PC-3 (cell line): Measurements from ENCODE around the gene IZUMO2. TPM values are rescaled to one million over a fixed set of nuclear protein-coding genes. Genes with fewer than 3 reads are reported as not detected.

Source experiments
- ATAC-seq: fragments of 200-7000 bp; cut with Tn5 transposase; 2 replicates; pipeline ENCODE4 v1.9.1; 2020; ENCODE audit warnings: mild to moderate bottlenecking, moderate library complexity
- BruUV-seq: library from RNA; stranded (reverse); fragments of 400-500 nt; replicated peaks from 2 replicates; lab custom pipeline; 2021; lab: Mats Ljungman, UMichigan
- CTCF ChIA-PET: fragments of 300-600 bp; sonication (Branson Sonifier 250); formaldehyde crosslinking; loops from one replicate; lab custom pipeline; 2022; ENCODE audit warnings: antibody characterized with exemption; lab: Charles Lee
- POLR2A ChIA-PET: fragments of 300-600 bp; sonication (Branson Sonifier 250); formaldehyde crosslinking; loops from one replicate; lab custom pipeline; 2022; ENCODE audit warnings: antibody characterized with exemption; ENCODE audit not compliant: unreplicated experiment; lab: Charles Lee
- DNase-seq: peaks from one replicate; pipeline ENCODE4 v3.0.0-alpha.2; 2015
- H2AFZ ChIP-seq: fragments of 300-600 bp; sonication (generic); 2 replicates; pipeline ENCODE4 v1.6.0; 2016; ENCODE audit warnings: antibody characterized with exemption, low read length
- H3F3A ChIP-seq: fragments of 300-600 bp; sonication (generic); one replicate; pipeline ENCODE4 v1.6.0; 2017; ENCODE audit warnings: antibody characterized with exemption, low read length, control low read depth, mild to moderate bottlenecking; ENCODE audit not compliant: unreplicated experiment
- H3K27ac ChIP-seq: fragments of 300-600 bp; sonication (generic); 2 replicates; pipeline ENCODE4 v1.5.1; 2016; ENCODE audit warnings: mild to moderate bottlenecking, low read length
- H3K27me3 ChIP-seq: fragments of 300-600 bp; sonication (generic); 2 replicates; pipeline ENCODE4 v1.6.1; 2016; ENCODE audit warnings: low read length, mixed read lengths
- H3K36me3 ChIP-seq: fragments of 300-600 bp; sonication (generic); 2 replicates; pipeline ENCODE4 v1.6.1; 2016; ENCODE audit warnings: low read depth, mixed run types, low read length, mixed read lengths
- H3K4me1 ChIP-seq: fragments of 300-600 bp; sonication (generic); 2 replicates; pipeline ENCODE4 v1.5.1; 2016; ENCODE audit warnings: low read length; ENCODE audit not compliant: insufficient read depth
- H3K4me2 ChIP-seq: fragments of 300-600 bp; sonication (generic); 2 replicates; pipeline ENCODE4 v1.6.0; 2016; ENCODE audit warnings: low read length
- H3K4me3 ChIP-seq: fragments of 300-600 bp; sonication (generic); 2 replicates; pipeline ENCODE4 v1.5.1; 2016; ENCODE audit warnings: mild to moderate bottlenecking, low read length, mixed read lengths
- H3K79me2 ChIP-seq: fragments of 300-600 bp; sonication (generic); 2 replicates; pipeline ENCODE4 v1.6.1; 2017; ENCODE audit warnings: low read length, mixed read lengths
- H3K9ac ChIP-seq: fragments of 300-600 bp; sonication (generic); 2 replicates; pipeline ENCODE4 v1.6.0; 2016; ENCODE audit warnings: mild to moderate bottlenecking, low read length
- H3K9me2 ChIP-seq: fragments of 300-600 bp; sonication (generic); replicated peaks from 2 replicates; pipeline ENCODE4 v1.6.1; 2016; ENCODE audit warnings: mixed run types, low read length, mixed read lengths
- H3K9me3 ChIP-seq: fragments of 300-600 bp; sonication (generic); 2 replicates; pipeline ENCODE4 v1.6.1; 2016; ENCODE audit warnings: low read length, mixed read lengths
- H4K20me1 ChIP-seq: fragments of 300-600 bp; sonication (generic); 2 replicates; pipeline ENCODE4 v1.6.1; 2016; ENCODE audit warnings: low read length, mixed read lengths
- EZH2 ChIP-seq: fragments of 300-600 bp; sonication (generic); IDR thresholded peaks from one replicate; pipeline ENCODE4 v1.6.1; 2017; ENCODE audit warnings: antibody characterized with exemption, mild to moderate bottlenecking, low read length; ENCODE audit not compliant: unreplicated experiment
- EZH2phosphoT487 ChIP-seq: fragments of 300-600 bp; sonication (generic); IDR thresholded peaks from 2 replicates; pipeline ENCODE4 v1.6.1; 2018; ENCODE audit warnings: mild to moderate bottlenecking, antibody characterized with exemption, low read length, borderline replicate concordance
- intact Hi-C: fragments of 100-400 bp; cut with micrococcal nuclease; formaldehyde crosslinking; loops from 2 replicates; pipeline ENCODE4 v1.9.0; 2023
- total RNA-seq: library from RNA; depleted of rRNA; stranded (reverse); fragments of >200 nt; gene quantifications from 2 replicates; pipeline ENCODE4 v1.2.3, GENCODE V29; 2014
- TF ChIP-seq, protein P1 (sequence below): fragments of 300-600 bp; sonication (generic); conservative IDR thresholded peaks from 2 replicates; pipeline ENCODE4 v1.5.1; 2017; ENCODE audit warnings: antibody characterized with exemption, low read depth, mild to moderate bottlenecking, low read length

Gene IZUMO2
- total RNA-seq, 1 experiment from 2014 or later = not detected

- no peak for ATAC-seq
- Histone ChIP-seq H3K79me2 (peaks cover 22% of the 10 kb centered on the region), H3F3A (no peaks in the 10 kb centered on the region), H3K9me2 (no peaks in the 10 kb centered on the region), H3K4me1 (peaks cover 21% of the 10 kb centered on the region), H3K27ac (no peak overlapping the region), H3K27me3 (no peaks in the 10 kb centered on the region), H3K9ac (no peak overlapping the region), H3K36me3 (no peaks in the 10 kb centered on the region), H3K4me2 (no peak overlapping the region), H4K20me1 (no peaks in the 10 kb centered on the region), H3K9me3 (no peaks in the 10 kb centered on the region), H2AFZ (no peak overlapping the region), H3K4me3 (no peak overlapping the region)
- POLR2A ChIA-PET = no interaction called here
- no TSS peak for BruUV-seq
- intact Hi-C loops = no loop called here
- CTCF ChIA-PET = no interaction called here
- TF ChIP-seq EZH2phosphoT487 (no peak), EZH2 (no peak)
- TF ChIP-seq, protein P1, sequence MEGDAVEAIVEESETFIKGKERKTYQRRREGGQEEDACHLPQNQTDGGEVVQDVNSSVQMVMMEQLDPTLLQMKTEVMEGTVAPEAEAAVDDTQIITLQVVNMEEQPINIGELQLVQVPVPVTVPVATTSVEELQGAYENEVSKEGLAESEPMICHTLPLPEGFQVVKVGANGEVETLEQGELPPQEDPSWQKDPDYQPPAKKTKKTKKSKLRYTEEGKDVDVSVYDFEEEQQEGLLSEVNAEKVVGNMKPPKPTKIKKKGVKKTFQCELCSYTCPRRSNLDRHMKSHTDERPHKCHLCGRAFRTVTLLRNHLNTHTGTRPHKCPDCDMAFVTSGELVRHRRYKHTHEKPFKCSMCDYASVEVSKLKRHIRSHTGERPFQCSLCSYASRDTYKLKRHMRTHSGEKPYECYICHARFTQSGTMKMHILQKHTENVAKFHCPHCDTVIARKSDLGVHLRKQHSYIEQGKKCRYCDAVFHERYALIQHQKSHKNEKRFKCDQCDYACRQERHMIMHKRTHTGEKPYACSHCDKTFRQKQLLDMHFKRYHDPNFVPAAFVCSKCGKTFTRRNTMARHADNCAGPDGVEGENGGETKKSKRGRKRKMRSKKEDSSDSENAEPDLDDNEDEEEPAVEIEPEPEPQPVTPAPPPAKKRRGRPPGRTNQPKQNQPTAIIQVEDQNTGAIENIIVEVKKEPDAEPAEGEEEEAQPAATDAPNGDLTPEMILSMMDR = no peak
- DNase-seq = no peak
These were observed 39.3 kb upstream of the IZUMO2 start for GRCh38 chr19:50202386-50202785.

DNA sequence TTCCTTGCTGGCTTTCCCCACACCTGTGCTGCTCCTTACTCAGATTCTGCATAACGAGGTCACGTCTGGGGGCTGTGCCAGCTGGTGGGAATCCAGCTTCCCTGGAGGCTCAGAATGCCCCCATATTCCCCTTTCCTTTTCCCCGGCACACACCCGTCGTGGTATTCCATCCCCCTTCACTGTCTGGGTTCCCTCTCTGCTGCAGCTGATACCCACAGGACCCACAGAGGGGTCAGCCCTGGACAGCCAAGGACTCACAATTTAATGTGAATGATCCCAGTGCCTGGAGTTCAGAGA lies 36.1 kb upstream of the IZUMO2 start:
- Histone ChIP-seq H2AFZ (no peak overlapping the region), H3F3A (no peaks in the 10 kb centered on the region), H3K9me2 (no peaks in the 10 kb centered on the region), H3K9me3 (no peaks in the 10 kb centered on the region), H3K4me3 (no peak overlapping the region), H3K9ac (no peak overlapping the region), H3K79me2 (peaks cover 7% of the 10 kb centered on the region), H3K4me1 (peaks cover 4% of the 10 kb centered on the region), H3K4me2 (no peak overlapping the region), H3K27me3 (no peaks in the 10 kb centered on the region), H3K27ac (no peak overlapping the region), H4K20me1 (no peaks in the 10 kb centered on the region), H3K36me3 (no peaks in the 10 kb centered on the region)
- no peak for DNase-seq
- intact Hi-C loops = no loop called here
- CTCF ChIA-PET = no interaction called here
- POLR2A ChIA-PET = no interaction called here
- TF ChIP-seq EZH2phosphoT487 (no peak), EZH2 (no peak)
- TF ChIP-seq, protein P1 = no peak
- no TSS peak for BruUV-seq
- ATAC-seq = no peak

GRCh38 chr19:50198431-50199258 lies 35.6 kb upstream of the IZUMO2 start:
- TF ChIP-seq EZH2phosphoT487 (no peak), EZH2 (no peak)
- TF ChIP-seq, protein P1 = no peak

More at GRCh38 chr19:50198431-50199258, 35.6 kb upstream of the IZUMO2 start:
- intact Hi-C loops = no loop called here
- CTCF ChIA-PET = interaction anchor here (0.6 kb wide), 1 partner anchor 50 kb away, joined by 3 read pairs; no protein-coding TSS in a partner anchor
- Histone ChIP-seq H4K20me1 (no peaks in the 10 kb centered on the region), H3K9ac (no peak overlapping the region), H3K4me3 (no peak overlapping the region), H2AFZ (no peak overlapping the region), H3K79me2 (peaks cover 1% of the 10 kb centered on the region; the same call in 1 of the 2 replicates), H3K4me2 (no peak overlapping the region), H3F3A (no peaks in the 10 kb centered on the region), H3K27me3 (no peaks in the 10 kb centered on the region), H3K36me3 (no peaks in the 10 kb centered on the region), H3K9me3 (no peaks in the 10 kb centered on the region), H3K9me2 (no peaks in the 10 kb centered on the region), H3K27ac (no peak overlapping the region), H3K4me1 (no peaks in the 10 kb centered on the region; the same call in 1 of the 2 replicates)
- POLR2A ChIA-PET = no interaction called here
- ATAC-seq (no peak), DNase-seq (no peak)
- BruUV-seq = no TSS peak
